HG03159 (cell line): ENCODE data around the gene MAPK4.
"Not testable (repeated sequence)": the region's sequence is repeated elsewhere in the genome, so short reads cannot be mapped to it uniquely, and the experiment has no call there.

Experiments used
- ATAC-seq: cut with Tn5 transposase; IDR thresholded peaks from one replicate; pipeline ENCODE4 v1.9.1; 2021; ENCODE audit warnings: mild to moderate bottlenecking, moderate library complexity; ENCODE audit not compliant: unreplicated experiment

Gene MAPK4

DNA sequence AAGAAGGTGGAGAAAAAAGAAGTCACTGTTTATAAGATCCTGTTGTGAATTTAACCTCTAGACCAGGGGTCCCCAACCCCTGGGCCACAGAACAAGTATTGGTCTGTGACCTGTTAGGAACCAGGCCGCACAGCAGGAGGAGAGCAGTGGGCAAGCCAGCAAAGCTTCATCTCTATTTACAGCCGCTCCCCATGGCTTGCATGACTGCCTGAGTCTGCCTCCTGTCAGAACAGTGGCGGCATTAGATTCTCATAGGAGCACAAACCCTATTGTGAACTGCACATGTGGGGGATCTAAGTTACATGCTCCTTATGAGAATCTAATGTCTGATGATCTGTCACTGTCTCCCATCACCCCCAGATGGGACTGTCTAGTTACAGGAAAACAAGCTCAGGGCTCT is 13.3 kb downstream of the MAPK4 start:
- ATAC-seq = not testable (repeated sequence)

DNA sequence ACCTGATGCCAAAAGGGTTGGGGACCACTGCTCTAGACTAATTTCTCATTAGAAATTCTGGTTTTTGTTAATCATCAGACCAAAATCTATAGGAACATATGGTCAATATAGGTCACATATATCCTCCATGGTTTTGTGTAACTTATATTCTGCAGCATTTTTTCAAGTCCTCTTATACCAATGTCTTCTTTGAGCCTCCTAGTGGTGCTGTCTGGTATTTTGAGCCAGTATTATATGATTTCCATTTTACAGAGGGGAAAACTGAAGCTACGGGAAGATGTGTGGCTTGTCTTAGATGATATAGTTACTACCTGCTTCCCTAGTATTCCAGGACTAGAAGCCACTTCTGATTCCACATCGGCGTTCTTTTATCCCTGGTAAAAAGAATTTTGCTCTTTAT is 13.8 kb downstream of the MAPK4 start:
- ATAC-seq = no peak

DNA sequence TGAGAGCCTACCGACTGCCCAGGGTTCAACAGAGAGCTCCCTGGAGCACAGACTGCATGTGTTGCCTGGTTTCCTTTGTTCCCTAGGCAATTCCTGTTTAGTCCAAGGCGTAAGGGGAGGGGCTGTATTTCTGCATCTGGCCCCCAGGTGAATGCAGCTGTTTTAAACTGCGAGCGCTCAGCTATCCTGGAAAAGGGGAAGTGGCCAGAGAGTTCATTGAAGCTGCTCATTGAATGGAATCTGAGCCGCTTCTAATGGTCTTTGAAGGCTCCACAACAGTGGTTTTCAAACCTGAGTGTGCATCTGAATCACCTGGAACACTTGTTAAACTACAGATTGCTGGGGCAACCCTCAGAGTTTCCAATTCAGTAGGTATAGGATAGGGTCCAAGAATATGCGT is 18.1 kb downstream of the MAPK4 start:
- no peak for ATAC-seq

DNA sequence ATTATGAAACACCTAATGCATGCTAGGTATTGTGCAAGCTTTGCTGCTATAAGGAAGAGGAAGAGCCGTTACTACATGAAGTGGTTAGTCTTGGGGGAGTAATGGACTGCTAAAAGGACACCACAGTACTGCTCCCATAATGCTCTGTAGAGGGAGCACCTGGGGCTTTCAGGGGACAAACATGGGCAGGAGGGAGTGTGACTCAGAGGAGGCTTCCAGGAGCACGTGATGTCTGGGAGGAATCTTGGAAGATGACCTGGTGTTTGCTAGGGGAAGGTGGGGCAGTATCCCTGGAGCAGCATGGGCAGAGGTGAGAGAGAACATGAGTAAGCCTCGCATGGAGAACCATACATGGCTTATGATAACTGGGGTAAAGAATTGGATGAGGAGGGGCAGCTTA is 18.8 kb downstream of the MAPK4 start:
- ATAC-seq = no peak

DNA sequence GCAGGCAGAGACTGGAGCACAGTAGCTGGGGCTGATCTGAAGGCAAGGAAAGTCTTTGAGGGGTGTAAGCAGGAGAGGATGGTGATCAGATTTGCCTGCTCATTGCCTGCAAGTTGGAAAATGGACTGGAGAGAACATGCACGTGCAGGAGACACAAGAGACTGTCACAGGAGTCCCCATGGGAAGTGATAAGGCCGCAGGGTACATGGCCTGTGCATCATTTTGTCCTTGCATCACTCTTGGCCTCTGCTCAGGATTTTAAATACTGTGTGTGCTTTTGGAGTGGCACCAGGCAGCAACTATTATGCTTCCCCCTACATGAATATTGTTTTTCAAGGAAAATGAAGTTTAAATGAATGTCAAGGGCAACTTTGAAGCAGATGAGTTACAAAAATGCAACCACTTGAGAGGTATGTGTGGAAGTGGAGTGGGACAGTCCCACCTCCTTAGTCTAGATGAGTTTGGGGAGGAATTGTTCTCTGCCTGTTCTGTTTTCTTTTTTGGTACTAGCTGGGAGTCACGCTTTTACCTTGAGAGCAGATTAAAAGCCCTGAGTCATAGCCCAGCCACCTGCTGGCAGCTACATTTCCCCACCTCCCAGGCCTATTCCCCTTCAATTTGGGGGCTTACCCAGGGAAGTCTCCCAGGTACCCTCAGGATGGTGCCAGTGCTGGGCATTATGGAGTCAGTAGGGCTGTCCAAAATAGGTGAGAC is 19.3 kb downstream of the MAPK4 start:
- no peak for ATAC-seq

DNA sequence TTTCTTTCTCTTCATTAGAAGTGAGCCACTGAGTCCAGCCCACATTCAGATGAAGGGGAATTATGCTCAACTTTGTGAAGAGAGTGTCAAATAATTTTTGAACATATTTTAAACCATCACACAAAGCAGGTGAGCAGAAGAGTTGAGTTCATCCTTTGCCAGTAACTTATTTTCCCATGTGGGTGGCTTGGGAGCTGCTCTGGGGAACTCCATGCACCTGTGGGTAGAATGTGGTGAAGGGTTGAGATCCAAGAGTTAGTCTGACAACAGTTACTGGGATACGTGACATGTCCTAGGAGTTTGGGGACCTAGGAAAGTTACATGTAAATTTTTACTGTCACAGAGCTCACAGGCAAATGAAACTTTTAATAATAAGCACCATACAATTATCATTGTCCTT is 21.6 kb downstream of the MAPK4 start:
- ATAC-seq = no peak

DNA sequence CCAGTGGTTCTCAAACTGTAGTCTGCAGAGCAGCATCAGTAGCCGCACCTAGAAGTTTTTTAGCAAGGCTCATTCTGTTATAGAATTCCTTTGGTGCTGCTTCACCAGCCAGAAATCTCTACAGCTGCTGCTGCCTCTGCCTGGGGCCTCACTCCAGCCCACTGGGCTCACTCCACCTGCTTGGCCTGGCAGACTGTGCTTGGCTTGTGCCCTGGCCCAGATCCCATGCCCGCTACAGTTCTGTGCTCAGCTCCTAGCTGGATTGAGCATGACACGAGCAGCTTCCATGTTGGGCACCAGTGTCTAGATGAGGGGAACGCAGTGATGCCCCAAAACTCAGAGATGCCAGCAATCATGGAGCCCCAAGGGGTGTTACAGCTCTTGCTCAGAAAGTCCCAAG is 22.6 kb downstream of the MAPK4 start:
- ATAC-seq = no peak

DNA sequence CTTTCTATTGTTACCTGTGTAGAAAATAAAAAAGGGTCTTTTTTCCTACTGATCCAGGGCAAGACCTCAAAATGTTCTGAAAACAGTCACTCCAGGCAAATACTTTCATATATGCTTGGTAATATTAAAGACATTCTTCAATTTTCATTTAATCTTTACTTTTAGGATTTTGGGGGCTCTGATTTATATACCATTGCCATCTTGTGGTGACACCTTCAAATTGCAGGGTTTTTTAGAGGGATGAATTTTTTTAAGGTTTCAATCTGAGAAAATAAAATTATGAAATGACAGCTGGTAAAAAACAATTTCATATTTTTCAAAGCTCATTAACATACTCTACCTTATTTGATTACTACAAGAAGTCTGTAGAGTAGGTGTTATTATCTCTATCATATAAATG is 26.8 kb downstream of the MAPK4 start:
- no peak for ATAC-seq

DNA sequence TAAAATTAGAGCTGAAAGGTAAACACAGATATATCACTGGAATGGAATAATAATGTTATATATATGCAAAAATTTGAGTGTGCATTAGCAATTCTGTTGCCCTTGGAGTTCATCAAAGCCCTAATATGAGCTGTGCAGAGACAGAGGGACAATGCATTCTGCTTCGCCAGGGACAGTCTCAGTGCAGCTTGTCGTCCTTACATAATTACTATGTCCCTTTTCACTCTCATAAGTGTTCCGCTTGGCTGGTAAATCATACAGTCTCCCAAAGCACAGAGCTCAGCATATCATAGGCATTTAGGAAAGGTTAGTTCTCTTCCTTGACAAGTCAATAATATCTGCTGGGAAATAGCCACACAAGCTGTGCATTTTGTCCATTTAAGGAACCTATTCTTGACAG is 30.7 kb downstream of the MAPK4 start:
- ATAC-seq = no peak

DNA sequence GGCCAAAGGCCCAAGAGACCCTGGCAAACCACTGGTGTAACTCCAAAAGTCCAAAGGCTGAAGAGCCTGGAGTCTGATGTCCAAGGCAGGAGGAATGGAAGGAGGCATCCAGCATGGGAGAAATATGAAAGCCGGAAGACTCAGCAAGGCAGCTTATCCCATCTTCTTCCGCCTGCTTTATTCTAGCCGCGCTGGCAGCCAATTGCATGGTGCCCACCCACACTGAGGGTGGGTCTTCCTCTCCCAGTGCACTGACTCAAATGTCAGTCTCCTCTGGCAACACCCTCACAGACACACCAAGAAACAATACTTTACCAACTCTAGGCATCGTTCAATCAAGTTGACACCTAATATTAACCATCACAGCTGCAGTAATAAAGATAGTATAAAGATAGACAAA is 34.1 kb downstream of the MAPK4 start:
- ATAC-seq = no peak

DNA sequence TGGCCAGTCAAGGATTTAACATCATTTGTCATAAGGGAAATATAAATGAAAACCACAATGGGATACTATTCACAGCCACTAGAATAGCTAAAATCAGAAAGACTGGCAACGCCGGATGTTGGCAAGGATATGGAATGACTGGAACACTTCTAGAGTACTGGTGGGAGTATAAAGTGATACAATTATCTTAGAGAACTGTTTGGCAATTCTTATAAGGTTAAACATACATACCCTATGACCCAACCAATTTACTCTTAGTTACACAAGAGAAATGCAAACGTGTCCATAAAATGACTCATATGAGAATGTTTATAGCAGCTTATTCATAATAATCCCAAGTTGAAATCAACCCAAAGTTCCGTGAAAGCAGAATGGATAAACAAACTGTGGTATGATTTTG is 35.1 kb downstream of the MAPK4 start:
- ATAC-seq = no peak

DNA sequence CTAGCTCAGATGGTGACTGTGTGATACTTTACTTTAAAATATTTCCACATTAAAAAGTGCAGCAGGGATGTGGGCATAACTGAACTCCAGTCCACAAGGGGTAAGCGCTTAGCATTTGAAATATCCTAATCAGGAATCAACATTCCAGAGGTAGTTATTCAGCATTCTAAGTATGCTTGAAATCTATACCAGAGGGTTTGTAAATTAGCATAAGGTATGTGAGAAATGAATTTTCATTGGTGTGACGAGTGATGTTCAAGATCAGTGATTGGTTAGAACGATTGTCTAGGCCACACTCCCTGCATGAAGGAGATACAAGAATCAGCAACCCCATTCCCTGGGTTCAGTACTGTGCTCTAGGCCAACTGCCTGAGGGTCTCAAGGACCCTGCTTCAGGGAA is 42.6 kb downstream of the MAPK4 start:
- ATAC-seq = no peak

DNA sequence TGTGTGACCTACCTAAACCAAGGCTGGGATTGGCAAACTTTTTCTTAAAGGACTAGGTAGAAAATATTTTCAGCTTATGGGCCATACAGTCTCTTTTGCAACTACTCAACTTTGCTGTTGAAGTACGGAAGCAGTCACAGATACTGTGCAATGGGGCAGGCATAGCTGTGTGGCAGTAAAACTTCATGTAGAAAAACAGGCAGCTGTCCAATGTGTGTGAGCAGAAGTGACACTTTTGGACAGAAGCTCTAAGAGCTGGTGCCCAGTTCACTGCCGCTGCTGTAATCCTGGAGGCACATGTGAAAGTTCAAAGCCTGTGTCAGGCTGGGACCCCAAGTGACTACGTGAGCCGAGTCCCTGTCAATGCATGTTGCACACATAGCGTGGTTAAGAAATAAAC is 46.7 kb downstream of the MAPK4 start:
- ATAC-seq = no peak

DNA sequence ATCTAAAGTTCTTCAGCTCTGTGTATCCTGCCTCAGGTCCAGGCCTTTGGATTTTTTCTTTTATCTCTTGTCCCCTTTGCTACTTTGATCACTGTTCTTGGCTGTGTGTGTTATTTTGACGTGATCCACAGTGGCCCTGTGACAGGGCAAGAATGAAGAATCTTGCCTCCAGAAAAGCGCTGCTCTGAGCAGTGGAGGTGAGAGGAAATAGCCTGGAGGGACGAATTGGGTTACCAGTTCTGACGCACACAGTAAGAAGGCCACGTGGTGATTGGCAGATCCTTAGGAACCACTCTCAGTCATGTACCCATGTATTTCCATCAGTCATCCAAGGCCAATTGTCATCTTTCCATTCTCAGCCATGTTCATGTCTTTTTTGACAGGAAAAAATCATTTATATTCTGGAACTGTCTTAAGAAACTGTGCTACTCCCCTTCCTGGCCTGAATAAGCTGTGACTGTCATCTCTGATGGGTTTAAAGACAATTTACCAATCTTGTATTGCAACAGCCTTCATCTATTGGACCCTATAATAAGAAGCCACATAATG is 47.6 kb downstream of the MAPK4 start:
- ATAC-seq = no peak

DNA sequence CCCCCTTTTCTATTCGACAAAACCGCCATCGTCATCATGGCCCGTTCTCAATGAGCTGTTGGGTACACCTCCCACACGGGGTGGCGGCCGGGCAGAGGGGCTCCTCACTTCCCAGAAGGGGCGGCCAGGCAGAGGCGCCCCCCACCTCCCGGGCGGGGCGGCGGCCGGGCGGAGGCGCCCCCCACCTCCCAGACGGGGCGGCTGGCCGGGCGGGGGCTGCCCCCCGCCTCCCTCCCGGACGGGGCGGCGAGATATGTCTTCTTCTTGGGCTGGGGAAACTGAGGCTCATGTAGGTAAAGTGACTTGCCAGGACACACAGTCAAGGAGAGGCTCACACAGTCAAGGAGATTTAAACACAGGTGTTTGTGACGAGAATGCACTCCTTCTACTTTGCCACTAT is 49.3 kb downstream of the MAPK4 start:
- not testable (repeated sequence) for ATAC-seq

DNA sequence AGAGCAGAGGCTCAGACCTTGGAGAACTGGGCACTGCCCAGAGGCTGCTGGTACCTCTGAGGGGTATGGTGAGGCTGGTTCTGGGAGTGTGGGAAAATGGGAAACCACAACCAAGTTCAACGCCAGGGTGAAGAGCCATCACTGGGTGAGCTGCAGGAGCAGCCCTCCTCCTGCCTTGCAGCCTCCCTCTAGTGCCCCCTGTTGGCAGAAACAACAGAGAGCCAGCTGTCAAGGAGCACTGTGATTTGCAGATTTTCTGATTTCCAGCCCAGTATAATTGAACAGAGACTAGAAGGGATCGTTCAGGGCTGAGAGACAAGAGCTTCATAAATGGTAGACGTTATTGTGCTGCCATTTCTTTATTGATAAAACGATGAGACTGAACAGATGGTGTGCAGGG is 50.5 kb downstream of the MAPK4 start:
- no peak for ATAC-seq

DNA sequence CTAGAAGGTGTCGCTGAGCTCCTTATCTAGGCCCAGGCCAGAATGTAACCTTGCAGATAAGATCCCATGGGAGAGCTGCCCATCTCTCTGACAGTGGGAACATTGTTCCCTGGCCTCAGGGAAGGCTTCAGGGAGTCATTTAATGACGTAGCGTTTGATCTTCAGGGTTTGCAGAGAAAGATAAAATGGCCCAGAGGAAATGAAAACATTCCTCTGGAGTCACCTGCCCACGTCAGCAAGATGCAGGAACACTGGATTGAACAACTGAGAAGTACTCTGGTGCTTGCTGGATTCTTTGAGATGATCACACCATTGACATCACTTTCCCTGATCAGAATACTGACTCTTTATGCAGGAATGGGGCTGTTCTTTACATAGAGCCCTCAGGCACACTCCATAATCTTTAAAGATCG is 51.6 kb downstream of the MAPK4 start:
- no peak for ATAC-seq

DNA sequence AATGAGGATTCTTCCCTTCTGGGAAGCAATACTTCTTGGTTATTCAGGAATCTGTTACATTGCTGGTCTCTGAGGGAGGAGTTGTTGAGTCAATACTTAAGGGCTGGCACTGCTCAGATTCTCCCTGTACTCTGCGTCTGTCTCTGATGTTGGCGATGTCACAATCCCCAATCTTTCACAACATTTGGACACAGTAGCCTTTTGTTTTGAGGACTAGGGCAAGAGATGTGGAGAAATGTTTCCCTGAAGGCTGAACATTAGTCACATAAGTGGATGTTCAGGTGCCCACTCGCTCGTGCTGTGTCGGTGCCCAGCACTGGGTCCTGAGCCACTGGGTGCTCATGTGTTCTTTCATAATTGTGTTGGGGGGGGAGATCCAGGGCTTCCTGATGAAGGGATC is 55.0 kb downstream of the MAPK4 start:
- no peak for ATAC-seq

DNA sequence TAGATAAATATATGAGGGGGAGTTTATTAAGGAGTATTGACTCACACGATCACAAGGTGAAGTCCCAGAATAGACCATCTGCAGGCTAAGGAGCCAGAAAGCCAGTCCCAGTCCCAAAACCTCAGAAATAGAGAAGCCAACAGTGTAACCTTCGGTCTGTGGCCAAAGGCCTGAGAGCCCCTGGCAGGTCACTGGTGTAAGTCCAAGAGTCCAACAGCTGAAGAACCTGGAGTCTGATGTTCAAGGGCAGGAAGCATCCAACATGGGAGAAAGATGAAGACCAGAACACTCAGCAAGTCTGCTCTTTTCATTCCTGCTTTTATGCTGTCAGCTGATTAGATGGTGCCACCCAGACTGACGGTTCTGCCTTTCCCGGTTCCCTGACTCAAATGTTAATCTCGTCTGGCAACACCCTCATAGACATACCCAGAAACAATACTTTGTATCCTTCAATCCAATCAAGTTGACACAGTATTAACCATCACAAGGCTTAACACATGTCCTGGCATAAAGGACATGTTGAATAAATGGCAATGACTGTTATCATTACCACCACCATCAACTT is 56.7 kb downstream of the MAPK4 start:
- ATAC-seq = no peak

DNA sequence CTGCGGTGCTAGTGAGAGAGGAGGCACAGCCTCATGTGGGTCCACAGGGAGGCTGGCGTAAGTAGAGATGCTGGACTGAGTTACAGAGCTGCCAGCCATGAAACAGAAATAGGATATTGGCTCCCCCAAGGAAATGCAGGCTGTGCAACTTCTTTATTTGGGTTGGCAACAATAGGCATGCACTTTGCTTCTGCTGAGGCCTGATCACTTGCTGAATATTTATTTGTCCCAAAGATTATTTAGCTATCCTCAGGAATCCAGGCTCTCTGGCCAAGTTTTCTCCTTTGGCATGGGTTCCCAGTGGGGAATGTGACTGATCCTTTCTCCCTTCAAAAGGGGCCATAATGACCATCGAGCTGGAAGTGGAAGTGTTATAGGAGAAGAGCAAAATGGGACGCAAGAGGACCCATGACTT is 60.0 kb downstream of the MAPK4 start:
- ATAC-seq = no peak

DNA sequence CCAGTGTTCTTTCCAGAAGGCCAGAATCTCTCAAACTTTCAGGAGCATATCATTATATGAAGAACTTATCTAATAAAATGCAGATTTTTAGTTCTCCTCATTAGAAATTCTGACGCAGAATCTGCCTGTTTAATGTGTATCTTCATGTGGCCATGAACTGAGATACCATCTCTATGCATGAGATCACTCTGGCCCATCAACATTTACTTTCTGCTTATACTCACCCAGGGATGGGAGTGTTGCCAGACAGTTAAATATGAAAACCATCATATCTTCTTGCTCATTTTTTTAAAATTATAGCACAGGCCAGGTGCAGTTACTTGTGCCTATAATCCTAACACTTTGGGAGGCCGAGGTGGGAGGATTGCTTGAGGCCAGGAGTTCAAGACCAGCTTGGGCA is 60.4 kb downstream of the MAPK4 start:
- no peak for ATAC-seq

DNA sequence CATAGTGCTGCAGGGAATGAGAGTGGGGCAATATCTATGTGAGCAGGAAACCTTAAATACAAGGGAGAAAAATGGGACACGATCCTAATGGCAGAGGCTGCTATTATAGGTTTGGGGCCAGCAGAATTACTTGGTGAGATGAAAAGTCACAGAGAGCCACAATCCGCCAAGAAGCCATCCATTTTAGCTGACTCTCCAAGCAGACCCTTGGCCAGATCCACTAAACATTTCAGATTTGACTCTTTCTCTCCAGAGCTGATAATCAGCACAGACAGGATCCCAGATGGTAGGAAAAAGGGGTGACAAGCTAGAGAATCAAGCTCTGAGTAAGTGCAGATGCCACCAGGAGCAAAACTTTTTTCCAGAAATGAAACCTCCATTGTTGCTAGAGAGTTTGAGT is 61.5 kb downstream of the MAPK4 start:
- no peak for ATAC-seq

DNA sequence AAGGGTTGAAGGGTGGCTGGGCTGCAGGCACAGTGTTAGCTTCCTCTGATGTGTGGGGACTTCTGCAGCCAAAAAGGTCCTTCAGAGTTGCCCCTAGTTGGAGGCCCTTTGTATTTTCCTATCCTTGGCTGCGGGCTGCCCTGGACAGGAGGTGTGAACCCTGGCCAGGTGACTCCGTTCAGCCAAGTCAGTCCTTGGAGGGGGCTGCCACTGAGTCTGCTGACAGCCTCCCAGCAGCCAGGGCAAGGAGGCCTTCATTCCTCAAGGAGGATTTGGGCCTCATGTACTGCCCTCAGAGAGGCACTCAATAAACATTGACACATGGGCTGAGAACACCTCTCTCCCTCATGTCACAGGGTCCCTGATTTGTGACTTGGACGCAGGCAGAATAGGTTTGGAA is 62.4 kb downstream of the MAPK4 start:
- ATAC-seq = no peak
